KMS-11 (cell line): ENCODE measurements around the gene KHDC1L.
"Not testable (repeated sequence)": the region's sequence is repeated elsewhere in the genome, so short reads cannot be mapped to it uniquely, and the experiment has no call there.

ENCODE experiments used
- H2AFZ ChIP-seq: fragments of 200-600 bp; sonication (generic); 2 replicates; pipeline ENCODE4 v1.6.1; 2016; ENCODE audit warnings: antibody characterized with exemption, mixed run types, low read depth
- H3K27ac ChIP-seq: fragments of 200-600 bp; sonication (generic); 2 replicates; pipeline ENCODE4 v1.6.1; 2016; ENCODE audit warnings: mild to moderate bottlenecking, mixed run types
- H3K27me3 ChIP-seq: fragments of 200-600 bp; sonication (generic); 2 replicates; pipeline ENCODE4 v1.6.1; 2017; ENCODE audit warnings: mild to moderate bottlenecking, low read depth, mixed run types, moderate library complexity; ENCODE audit not compliant: insufficient read depth
- H3K36me3 ChIP-seq: fragments of 200-600 bp; sonication (generic); 2 replicates; pipeline ENCODE4 v1.6.1; 2017; ENCODE audit warnings: mild to moderate bottlenecking, mixed run types; ENCODE audit not compliant: insufficient read depth
- H3K4me1 ChIP-seq: fragments of 200-600 bp; sonication (generic); 2 replicates; pipeline ENCODE4 v1.6.1; 2016; ENCODE audit warnings: mild to moderate bottlenecking, low read depth, mixed run types; ENCODE audit not compliant: poor library complexity, severe bottlenecking
- H3K4me2 ChIP-seq: fragments of 200-600 bp; sonication (generic); 2 replicates; pipeline ENCODE4 v1.7.0; 2016; ENCODE audit warnings: mild to moderate bottlenecking, mixed run types
- H3K4me3 ChIP-seq: fragments of 200-600 bp; sonication (generic); IDR thresholded peaks from 2 replicates; pipeline ENCODE4 v1.6.1; 2017; ENCODE audit warnings: low read depth, low read length, mixed read lengths; ENCODE audit not compliant: insufficient read depth
- H3K79me2 ChIP-seq: fragments of 200-600 bp; sonication (generic); 2 replicates; pipeline ENCODE4 v1.6.1; 2016; ENCODE audit warnings: low read depth, mixed run types; ENCODE audit not compliant: insufficient read depth
- H3K9ac ChIP-seq: fragments of 200-600 bp; sonication (generic); 2 replicates; pipeline ENCODE4 v1.6.1; 2016; ENCODE audit warnings: mild to moderate bottlenecking, mixed run types
- H4K20me1 ChIP-seq: fragments of 200-600 bp; sonication (generic); 2 replicates; pipeline ENCODE4 v1.6.1; 2016; ENCODE audit warnings: mild to moderate bottlenecking, mixed run types; ENCODE audit not compliant: insufficient read depth
- CTCF ChIP-seq: fragments of 200-600 bp; sonication (generic); conservative IDR thresholded peaks from 2 replicates; pipeline ENCODE4 v1.6.1; 2017; ENCODE audit warnings: low read depth, mild to moderate bottlenecking, antibody characterized with exemption, low read length, moderate library complexity, mixed read lengths

KHDC1L gene

GRCh38 chr6:73203098-73203497 is 22.2 kb downstream of the KHDC1L start:
- Histone ChIP-seq H3K4me2 (no peak overlapping the region), H3K27ac (no peak overlapping the region), H3K4me1 (no peaks in the 10 kb centered on the region), H3K4me3 (no peak overlapping the region), H2AFZ (no peak overlapping the region), H3K27me3 (no peaks in the 10 kb centered on the region), H4K20me1 (no peaks in the 10 kb centered on the region), H3K36me3 (no peaks in the 10 kb centered on the region), H3K9ac (no peak overlapping the region), H3K79me2 (no peaks in the 10 kb centered on the region)
- no peak for TF ChIP-seq CTCF

- Histone ChIP-seq H3K4me3 (no peak overlapping the region), H3K36me3 (no peaks in the 10 kb centered on the region), H3K27me3 (no peaks in the 10 kb centered on the region), H3K9ac (no peak overlapping the region), H3K79me2 (no peaks in the 10 kb centered on the region), H3K4me1 (no peaks in the 10 kb centered on the region), H4K20me1 (no peaks in the 10 kb centered on the region), H3K27ac (no peak overlapping the region), H2AFZ (no peak overlapping the region), H3K4me2 (no peak overlapping the region)
- TF ChIP-seq CTCF: no peak
Observed at GRCh38 chr6:73200735-73201134, 24.6 kb downstream of the KHDC1L start.

DNA sequence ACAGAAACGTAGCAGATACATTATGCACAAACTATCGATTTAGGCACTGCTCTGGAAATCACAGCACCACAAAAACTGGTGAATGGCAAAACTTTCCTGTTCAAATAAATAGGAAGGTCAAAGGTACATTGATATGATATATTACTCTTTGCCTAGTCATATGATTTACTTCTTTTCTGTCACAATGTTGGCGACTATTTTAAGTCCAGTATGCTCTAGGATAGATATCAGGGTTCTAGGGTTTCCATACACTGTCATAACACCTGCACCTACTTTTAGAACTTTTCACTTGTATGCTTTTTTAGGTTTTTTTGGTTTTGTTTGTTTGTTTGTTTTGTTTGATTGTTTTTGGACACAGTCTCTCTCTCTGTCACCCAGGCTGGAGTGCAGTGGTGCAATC is 25.0 kb downstream of the KHDC1L start:
- Histone ChIP-seq H3K27me3 (no peaks in the 10 kb centered on the region), H3K36me3 (no peaks in the 10 kb centered on the region), H3K79me2 (no peaks in the 10 kb centered on the region), H3K4me3 (no peak overlapping the region), H3K27ac (no peak overlapping the region), H3K4me1 (no peaks in the 10 kb centered on the region), H3K9ac (no peak overlapping the region), H2AFZ (no peak overlapping the region), H3K4me2 (no peak overlapping the region), H4K20me1 (no peaks in the 10 kb centered on the region)
- TF ChIP-seq CTCF: no peak

DNA sequence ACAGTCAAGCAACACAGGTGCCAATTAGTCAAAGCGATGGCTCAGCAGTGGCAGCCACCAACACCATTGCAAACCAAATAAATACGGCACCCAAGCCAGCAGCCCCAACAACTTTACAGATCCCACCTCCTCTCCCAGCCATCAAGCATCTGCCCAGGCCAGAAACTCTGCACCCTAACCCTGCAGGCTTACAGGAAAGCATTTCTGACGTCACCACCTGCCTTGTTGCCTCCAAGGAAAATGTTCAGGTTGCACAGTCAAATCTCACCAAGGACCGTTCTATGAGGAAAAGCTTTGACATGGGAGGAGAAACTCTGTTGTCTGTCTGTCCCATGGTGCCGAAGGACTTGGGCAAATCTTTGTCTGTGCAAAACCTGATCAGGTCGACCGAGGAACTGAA is 30.6 kb downstream of the KHDC1L start:
- Histone ChIP-seq H3K36me3 (no peaks in the 10 kb centered on the region), H4K20me1 (no peaks in the 10 kb centered on the region), H3K79me2 (no peaks in the 10 kb centered on the region), H3K9ac (no peak overlapping the region), H3K4me3 (no peak overlapping the region), H2AFZ (no peak overlapping the region), H3K4me1 (no peaks in the 10 kb centered on the region), H3K4me2 (no peak overlapping the region), H3K27me3 (no peaks in the 10 kb centered on the region), H3K27ac (no peak overlapping the region)
- no peak for TF ChIP-seq CTCF

GRCh38 chr6:73193302-73193701 is 32.0 kb downstream of the KHDC1L start:
- H2AFZ ChIP-seq, H3K4me3 ChIP-seq, H3K4me1 ChIP-seq, H3K36me3 ChIP-seq, H3K27ac ChIP-seq, H3K9ac ChIP-seq, H3K27me3 ChIP-seq, H4K20me1 ChIP-seq, H3K79me2 ChIP-seq, H3K4me2 ChIP-seq: not testable (repeated sequence)
